ENCODE results near the gene FBLIM1.

DNA sequence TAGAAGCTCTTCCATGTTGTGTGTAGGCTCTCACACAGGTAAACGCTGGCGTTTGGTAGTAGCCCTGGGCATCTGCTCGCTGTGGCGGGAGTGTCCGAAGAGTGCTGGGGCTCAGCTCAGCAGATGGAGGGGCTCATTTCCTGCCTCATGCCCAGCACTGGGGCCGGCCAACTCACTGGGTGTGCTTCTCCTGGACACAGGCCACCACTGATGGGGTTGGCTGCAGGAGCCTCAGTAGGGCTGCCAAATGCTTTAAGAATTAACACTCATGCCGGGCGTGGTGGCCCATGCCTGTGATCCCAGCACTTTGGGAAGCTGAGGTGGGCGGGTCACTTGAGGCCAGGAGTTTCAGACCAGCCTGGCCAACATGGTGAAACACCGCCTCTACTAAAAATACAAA, 28.0 kb downstream of the FBLIM1 start:
- TF ChIP-seq, protein P1, sequence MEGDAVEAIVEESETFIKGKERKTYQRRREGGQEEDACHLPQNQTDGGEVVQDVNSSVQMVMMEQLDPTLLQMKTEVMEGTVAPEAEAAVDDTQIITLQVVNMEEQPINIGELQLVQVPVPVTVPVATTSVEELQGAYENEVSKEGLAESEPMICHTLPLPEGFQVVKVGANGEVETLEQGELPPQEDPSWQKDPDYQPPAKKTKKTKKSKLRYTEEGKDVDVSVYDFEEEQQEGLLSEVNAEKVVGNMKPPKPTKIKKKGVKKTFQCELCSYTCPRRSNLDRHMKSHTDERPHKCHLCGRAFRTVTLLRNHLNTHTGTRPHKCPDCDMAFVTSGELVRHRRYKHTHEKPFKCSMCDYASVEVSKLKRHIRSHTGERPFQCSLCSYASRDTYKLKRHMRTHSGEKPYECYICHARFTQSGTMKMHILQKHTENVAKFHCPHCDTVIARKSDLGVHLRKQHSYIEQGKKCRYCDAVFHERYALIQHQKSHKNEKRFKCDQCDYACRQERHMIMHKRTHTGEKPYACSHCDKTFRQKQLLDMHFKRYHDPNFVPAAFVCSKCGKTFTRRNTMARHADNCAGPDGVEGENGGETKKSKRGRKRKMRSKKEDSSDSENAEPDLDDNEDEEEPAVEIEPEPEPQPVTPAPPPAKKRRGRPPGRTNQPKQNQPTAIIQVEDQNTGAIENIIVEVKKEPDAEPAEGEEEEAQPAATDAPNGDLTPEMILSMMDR (IDR thresholded peaks at IDR 0.05; ENCODE audit: low read depth, low read length): no peak
- TF ChIP-seq, protein P2, sequence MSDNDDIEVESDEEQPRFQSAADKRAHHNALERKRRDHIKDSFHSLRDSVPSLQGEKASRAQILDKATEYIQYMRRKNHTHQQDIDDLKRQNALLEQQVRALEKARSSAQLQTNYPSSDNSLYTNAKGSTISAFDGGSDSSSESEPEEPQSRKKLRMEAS (IDR thresholded peaks at IDR 0.05; ENCODE audit: low read depth, low read length): no peak
- TF ChIP-seq MYC (IDR thresholded peaks at IDR 0.05; ENCODE audit: low read depth, low read length): no peak
